ENCODE data around the gene DNM3.

The DNM3 gene

DNA sequence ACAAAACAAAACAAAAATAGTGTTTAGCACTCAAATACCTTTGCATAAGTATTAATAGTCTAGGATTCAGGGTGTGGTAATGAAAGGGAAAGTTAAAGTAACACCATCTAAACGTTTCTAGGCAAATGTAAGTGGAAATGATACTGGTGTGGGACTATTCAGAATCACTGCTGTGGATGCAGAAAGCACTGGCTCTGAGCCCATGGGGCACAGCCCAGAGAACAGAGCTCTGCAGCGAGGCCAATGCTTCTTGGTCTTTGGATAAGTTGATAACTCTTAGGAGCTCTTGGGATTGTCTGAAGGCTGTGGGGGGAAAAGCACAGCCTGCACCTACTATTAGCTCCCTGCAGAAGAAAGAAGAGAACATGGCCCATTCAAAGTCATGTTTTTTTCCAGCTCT, 21.4 kb upstream of the DNM3 start:
- no peak for DNase-seq

DNA sequence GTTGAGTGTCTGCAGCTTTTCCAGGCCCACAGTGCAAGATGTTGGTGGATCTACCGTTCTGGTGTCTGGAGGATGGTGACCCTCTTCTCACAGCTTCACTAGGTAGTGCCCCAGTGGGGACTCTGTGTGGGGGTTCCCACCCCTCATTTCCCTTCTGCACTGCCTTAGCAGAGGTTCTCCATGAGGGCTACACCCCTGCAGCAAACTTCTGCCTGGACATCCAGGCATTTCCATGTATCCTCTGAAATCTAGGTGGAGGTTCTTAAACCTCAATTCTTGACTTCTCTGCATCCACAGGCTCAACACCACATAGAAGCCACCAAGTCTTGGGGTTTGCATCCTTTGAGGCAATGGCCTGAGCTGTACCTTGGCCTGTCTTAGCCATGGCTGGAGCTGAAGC, 14.3 kb upstream of the DNM3 start:
- DNase-seq: no peak

DNA sequence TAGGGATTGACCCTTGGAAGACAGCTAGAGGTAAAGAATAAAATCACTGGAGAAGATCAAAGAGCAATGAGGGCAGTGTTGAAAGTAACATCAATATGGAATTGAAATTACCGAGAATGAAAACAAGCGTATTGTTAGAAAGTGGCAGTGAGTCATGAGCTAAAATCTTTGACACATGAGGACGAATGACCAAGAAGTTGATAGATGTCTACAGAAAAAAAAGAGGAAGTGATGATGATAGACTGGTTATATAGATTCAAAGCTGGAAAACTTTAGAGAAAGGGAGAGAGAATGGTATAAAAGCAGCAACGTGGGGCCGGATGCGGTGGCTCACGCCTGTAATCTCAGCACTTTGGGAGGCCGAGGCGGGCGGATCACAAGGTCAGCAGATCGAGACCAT, 12.5 kb upstream of the DNM3 start:
- DNase-seq: no peak

DNA sequence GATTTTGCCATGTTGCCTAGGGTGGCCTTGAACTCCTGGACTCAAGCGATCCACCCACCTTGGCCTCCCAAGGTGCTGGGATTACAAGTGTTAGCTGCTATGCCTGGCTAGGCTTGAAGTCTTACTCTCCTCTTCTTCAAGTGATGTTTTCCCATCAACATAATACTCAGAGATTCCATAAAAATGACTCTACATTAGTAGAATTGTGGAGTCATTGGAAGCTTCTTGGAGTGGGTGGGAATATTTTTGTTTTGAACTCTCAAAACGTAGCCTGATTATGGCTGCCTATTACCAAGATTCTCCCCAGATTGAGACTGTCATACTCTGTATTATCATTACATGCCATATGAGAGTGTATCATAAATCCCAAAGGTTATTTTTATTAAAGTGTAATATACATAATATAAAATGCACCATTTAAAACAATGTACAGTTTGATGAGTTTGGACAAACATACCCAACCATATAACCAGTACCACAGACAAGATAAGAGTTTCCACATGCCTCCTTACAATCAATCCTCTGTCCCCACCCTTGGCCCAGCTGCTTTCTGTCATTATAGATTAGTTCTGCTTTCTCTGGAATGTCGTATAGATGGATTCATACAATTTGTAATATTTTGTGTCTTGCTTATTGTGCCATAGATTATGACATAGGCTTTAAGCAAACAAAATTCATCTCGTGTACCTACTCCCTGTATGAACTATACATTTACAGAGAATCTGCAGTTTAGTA, 8.0 kb upstream of the DNM3 start:
- no peak for DNase-seq

DNA sequence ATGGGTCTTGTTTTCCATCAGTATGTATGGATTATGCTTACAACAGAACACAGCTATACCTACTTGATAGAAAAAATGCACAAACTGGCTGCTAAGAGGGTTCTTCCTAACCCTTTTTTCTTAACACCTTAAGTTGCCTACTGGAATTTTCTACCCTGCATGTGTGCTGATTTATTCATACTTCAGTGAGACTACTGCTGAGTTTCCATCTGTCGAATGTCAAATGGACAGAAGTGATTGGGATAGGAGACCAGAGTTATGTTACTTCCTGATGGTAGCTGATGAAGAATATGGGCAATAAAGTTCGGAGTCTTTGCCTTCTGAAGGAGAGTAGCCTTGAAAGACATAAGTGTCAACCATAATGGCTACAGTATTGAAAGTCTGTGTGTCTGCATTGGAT, 6.5 kb upstream of the DNM3 start:
- DNase-seq: no peak

DNA sequence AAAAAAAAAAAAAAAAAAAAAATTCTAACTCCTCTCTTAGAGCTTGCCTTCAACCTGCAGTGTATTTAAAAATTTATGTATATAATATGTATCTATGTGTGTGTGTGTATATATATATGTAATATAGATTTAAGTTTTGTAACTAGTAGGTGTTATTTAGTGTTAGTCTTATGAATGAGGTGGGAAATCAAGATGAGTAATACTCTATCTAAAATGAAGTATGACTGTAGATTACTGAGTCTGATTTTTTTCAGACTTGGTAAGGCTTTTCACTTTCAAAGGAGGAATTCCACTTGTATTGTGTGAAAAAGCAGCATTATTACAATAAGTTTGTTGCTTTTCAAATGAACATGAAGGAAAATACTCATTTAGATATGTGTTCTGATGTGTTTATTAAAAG, 5.4 kb upstream of the DNM3 start:
- DNase-seq: no peak

DNA sequence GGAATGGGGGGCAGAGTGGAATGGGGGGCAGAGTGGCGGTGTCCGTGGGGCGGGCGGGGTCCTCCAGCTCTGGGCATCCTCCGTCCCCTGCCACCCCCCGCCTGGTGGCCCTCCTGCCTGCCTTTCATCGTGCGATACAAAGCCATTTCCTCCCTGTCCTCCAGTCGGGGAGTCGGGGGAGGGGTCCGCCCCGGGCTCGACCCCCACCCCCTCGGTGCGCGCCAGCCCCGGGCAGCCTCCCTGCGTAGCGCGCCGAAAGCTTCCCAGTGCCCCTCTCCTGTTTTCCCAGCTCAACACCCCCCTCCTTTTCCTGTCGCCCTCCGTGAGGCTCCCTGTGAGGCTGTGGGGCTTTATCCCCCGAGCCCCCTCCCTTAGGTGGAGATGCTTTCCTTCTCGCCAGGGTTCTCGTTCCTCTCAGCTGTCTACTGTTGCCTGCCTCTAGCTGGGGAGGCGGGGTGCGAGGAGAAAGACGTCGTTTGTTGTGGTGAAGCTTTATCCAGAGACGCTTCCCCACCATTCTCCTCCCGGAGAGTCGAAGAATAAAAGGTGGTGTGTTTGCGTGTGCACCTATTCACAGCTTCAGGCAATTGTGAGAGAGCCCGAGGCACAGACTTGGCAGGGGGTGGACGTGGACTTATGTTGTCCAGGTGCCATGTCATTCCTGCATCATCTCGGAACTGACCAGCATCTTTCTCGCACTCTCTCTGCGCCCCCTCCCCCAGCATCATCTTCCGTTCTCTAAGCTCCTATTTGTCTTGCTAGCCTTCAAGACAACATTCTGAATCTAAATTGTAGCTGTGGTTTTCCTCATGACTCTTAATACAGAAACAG, 848 bp downstream of the DNM3 start:
- no peak for DNase-seq

DNA sequence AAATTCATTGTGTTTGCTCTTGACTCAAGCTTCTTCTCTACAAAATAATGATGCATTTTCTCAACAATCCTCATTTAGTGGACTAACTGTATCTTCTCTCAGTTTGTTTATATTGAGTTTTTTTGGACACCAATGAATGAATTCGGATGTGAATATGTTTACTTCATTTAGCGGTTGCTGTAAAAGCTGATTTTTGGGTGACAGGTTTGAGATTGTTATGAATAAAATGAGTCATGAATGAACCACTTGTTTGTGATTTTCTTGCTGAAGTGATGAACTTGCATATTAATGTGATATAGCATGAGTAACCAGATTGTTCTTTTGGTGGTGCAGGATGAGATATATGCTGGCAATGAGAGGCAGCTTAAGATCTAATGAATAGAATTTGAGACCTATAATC, 3.1 kb downstream of the DNM3 start:
- DNase-seq: no peak

DNA sequence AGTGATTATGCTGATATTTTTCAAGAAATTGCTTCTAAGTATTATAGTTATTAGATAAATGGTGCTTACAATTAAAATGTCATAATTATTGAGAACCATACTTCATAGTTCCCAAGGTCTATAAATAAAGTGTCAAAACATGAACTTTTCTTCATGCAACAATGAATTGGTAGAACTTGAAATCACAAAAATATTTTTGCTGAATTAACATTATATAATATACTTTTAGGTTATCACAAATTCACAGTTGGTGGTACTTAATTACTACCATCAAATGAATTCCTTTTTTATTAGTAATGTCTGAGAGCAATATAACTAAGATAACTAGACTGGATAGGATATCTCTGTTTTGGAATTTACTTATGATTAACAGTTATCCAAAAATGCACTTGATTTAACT, 4.7 kb downstream of the DNM3 start:
- no peak for DNase-seq

DNA sequence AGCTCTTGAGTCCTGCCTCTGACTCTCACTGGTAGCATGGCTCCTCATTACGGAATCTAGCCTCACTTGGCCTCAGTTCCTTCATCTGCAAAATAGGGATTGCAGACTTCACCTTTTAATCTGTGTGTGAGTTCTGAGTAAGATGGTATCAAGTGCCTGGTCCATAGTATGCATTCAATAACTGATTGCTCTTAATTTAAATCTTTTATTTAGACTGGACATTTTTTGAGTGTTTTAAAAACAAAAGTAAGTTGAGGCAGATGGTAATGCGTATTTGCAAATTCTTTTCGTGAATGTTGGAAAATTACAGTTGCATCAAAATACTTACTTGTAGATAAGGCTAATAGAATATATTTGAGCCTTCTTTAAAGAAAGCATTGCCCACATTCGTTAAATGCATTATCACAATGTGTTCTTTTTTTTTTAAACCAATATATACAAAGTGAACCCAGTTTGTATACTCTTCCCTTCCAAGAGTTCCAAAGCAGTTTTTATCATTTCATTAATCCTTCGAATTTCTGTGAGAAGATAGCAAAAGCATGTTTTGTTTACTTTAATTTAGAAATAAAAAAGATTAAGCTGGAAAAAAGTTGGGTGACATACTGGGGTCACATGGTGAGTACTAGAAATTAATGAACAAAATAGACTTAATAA, 8.1 kb downstream of the DNM3 start:
- no peak for DNase-seq

DNA sequence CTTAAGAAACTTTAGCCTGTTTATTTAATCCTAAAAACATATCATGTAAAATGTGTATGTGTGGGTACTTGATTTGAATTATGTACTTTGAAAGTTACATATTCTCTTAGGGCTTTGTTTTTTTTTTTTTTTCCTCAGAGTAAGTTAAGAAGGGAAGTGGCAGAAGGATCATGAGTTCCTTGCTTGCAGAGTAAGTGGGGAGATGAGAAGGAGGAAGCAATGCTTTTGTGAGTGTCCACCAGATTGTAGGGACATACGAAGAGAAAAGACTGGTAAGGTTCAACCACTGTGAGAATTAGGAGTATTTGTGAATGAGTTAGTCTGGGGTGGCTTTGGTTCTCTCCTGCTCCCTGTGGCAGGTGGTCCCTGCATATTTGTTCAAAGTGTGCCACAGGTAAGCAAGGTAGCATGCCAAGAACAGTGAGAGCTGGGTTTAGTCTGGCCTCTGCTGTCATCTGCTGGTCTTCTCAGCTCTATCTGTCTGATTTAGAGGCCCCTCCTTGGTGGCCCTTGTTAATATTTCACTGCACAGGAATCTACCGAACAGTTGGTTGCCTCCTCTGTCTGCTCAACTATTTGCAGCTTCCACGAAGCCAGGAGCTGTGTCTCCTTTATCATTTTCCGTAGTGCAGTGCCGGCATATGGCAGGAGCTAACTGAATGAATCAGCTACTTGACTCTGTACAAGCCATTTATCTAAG, 9.5 kb downstream of the DNM3 start:
- DNase-seq: no peak

DNA sequence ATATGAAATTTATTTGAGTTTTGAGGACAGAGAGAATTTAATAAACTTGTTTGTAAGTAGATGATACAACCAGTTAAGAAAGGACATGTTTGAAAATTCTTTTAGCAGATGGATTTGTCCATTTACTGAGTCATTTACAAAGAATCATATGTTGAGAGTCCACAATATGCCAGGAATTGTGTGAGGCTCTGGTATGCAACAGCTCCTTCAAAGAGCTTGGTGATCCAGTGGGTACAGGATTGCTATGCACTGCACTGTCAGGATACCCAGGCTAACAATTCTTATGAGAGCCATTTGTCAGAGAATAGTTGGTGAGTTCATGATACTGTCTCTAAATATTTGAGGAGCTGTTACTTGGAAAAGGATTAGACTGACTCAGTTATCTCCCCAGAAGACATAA, 11.0 kb downstream of the DNM3 start:
- no peak for DNase-seq

DNA sequence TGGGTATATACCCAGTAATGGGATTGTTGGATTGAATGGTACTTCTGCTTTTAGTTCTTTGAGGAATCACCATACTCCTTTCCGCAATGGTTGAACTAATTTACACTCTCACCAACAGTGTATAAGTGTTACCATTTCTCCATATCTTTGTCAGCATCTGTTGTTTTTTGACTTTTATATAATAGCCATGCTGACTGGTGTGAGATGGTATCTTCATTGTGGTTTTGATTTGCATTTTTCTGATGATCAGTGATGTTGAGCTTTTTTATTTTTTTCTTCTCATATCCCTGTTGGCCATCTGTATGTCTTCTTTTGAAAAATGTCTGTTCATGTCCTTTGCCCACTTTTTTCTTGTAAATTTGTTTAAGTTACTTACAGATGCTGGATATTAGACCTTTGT, 14.1 kb downstream of the DNM3 start:
- no peak for DNase-seq

DNA sequence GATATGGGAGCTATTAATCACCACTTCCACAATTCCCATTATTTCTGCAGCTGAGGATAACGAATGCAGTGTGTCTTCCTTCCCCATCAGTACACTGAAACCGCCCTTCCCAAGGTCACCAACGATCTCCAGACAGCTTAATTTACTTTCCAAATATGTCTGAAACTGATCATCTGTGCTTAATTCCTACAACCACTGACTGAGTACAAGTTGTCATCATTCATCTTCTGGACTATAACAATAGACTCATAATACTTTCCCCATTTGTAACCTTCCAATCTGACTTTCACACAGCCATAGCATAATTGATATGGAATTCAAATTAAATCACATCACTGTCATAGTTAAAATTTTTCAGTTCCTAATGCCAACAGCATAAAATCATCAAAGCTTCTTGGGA, 17.4 kb downstream of the DNM3 start:
- DNase-seq: no peak

DNA sequence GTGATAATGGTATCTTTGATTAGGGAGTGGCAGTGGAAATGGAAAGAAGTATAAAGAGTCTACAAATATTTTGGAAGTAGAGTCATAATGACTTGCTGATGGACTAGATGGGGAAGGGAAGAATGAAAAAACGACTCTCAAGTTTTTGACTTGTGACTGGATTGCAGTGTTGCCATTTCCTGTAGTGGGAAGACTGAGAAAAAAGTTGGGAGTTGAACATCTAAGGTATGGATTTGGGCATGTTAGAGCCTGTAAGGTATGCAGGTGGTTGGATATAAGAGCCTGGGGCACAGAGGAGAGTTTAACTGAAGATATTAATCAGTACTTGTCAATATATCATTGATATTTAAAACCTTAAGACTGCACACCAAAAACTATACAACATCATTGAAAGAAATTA, 19.4 kb downstream of the DNM3 start:
- no peak for DNase-seq

DNA sequence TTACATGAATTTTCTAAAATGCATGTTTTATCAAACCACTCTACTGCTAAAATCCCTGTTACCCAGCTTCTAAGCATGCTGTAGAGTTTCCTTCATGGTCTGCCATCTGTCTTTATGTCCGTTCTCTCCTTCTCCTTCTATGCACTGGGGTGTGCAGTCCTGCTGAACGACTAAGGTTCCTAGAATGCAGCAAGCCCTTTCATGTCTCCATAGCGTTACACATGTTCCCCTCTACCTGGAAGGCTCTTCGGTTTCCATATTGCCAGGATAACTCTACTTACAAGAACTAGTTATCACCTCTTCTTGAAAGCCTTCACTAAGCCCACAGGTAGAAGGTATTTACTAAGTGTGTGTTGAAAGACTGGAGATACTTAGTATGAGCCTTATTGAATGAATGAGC, 22.2 kb downstream of the DNM3 start:
- DNase-seq: no peak

DNA sequence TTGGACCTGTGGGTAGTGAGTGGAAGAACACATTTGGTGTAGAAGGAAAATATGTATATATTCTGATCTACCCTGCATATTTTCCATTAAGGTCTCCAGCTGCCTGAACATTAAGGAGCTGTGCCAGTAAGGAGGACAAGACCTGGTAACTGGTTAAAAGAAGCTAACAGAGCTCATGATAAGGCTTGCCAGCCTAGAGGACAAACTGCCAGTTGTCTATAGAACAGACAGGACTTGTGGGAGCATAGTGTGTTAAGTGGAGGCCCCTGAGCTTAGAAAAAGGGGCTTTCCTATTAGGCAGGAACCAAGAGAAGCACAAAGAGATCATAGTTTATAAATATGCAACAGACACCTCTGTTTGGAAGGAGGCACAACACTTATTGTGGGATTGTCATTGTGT, 23.0 kb downstream of the DNM3 start:
- DNase-seq: no peak

DNA sequence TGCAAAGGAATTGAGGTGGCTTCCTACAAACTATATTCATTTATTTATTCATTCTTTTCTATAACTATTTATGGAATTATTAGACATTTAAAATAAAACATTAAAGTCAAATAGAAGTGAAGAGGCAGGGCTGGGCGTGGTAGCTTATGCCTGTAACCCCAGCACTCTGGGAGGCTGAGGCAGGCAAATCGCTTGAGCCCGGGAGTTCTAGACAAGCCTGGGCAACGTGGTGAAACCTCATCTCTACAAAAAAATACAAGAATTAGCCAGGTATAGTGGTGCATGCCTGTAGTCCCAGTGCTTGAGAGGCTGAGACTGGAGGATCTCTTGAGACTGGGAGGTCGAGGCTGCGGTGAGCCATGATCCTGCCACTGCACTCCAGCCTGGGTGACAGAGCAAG, 23.8 kb downstream of the DNM3 start:
- no peak for DNase-seq

DNA sequence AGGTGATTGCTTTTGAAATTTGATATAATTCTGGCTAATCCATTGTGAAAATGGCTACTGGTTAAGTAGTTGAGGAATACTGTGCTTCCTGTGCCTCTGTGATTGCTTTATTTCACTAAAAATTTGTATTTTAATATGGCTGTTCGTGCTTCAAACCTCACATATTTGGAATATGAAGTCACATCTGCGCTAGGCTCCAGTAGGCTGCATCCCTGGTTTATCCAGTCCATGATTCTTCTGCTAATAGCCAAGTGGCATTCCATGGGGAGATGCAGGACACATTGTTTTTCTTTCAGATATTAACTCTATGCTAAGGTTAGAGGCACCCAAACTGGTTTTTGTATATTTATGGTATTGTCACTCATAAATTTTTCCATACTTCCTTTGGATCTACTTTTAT, 25.9 kb downstream of the DNM3 start:
- no peak for DNase-seq

DNA sequence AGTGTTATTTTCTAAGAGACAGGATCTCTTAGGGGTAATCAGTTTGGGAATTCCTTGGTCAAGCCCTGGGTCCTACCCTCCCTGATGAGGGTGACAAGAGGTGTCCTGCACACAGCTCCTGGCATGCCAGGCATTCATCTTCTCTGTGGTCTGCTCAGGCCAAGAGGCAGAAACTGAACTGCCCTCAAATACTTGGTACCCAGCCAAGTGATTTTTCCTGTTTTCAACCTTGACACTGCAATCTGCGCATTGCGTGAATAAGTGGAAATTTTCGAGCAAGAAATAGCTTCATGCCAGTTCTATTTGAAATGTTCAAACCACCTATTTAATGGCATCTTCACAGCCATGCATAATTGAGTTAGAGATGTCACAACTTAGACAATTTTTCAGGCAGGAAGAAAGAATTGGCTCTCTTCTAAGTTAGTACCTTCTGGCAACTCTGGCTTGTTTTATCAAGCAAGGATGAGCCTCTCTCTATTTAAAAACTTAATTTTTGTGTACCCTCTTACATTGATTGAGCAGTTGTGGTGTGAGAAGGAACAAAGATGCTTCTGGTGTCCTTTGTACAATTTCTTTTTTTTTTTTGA, 27.0 kb downstream of the DNM3 start:
- no peak for DNase-seq

DNA sequence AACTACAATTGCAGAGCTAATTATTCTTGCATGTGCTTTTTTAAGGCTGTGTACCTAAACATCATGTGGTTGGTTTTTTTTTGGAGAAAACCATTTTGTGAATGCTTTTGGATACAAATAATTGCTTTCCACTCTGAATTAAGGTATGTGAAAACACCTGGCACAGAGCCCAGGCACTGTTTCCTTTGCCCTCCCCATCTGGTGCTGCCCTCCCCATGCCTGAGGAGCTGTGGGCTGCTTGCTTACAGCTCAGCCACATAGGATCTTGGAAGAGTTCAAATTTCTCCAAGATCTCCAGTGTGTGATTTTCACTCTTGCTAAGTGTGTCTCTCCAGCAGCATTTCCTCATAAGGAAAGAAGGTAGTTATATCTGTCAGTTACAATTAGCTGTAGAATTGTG, 27.8 kb downstream of the DNM3 start:
- DNase-seq: no peak

DNA sequence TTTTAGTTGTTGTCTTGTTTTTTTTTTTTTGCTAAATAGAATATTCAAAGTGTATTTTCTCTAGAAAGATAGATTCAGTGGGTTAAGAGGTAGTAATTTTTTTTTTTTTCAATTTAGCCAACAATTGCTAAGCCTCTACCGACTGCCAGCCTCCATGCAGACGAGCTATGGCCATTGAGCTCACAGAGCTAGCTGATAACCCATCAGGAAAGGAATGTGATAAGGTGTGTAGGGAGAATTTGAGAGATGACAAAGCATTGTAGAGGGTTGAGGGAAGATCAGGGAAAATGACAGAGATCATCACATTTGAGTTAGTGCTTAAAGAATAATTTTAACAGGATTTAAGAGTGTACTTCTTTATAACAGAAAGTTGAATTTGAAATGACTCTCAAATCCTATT, 30.6 kb downstream of the DNM3 start:
- no peak for DNase-seq

DNA sequence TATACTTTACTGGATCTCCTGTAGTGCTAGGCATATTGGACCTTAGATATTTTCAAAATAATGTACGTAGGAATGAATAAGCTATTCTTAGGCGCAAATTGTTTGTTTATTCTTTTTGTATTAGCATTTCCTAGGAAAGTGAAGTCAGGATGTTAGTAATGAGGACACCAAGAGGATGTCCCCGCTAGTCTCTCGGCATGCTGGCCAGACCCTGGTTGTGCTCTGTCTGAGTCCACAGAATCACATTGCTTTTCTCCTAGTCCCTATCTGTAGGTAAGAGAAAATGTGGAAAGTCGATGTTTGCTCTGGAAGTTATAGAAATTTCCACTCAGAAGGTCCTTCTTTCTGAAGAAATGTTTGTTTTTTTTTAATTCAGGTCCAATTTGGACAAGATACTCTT, 31.1 kb downstream of the DNM3 start:
- no peak for DNase-seq

Data from NCI-H1436 (cell line).